Left ventricle myocardium inferior (tissue), 1 donor: ENCODE data around the gene TSHR. TPM values are rescaled to one million over a fixed set of nuclear protein-coding genes. Genes with fewer than 3 reads are reported as not detected.

Experiments
- DNase-seq: peaks from one replicate; pipeline ENCODE4 v3.0.0-alpha.2; 2020
- H3K27ac ChIP-seq: fragments of 200-600 bp; replicated peaks from 2 replicates; pipeline ENCODE4 v1.8.0; 2021
- H3K27me3 ChIP-seq: fragments of 200-600 bp; 2 replicates; pipeline ENCODE4 v1.8.0; 2021; ENCODE audit warnings: low read depth
- H3K36me3 ChIP-seq: fragments of 200-600 bp; 2 replicates; pipeline ENCODE4 v1.8.0; 2021
- H3K4me1 ChIP-seq: fragments of 200-600 bp; 2 replicates; pipeline ENCODE4 v1.8.0; 2021
- H3K4me3 ChIP-seq: fragments of 200-600 bp; 2 replicates; pipeline ENCODE4 v1.8.0; 2021; ENCODE audit warnings: mild to moderate bottlenecking, moderate library complexity
- H3K9me3 ChIP-seq: fragments of 200-600 bp; replicated peaks from 2 replicates; pipeline ENCODE4 v1.8.0; 2021
- intact Hi-C: fragments of 100-400 bp; cut with micrococcal nuclease; formaldehyde crosslinking; loops from one replicate; pipeline ENCODE4 v1.11.0; 2022
- total RNA-seq: library from RNA; stranded (reverse); fragmentation: NEBNext Ultra II Directional; extraction: Animal tissue kit (Norgen Biotek cat#: 25700); gene quantifications from one replicate; pipeline ENCODE4 v1.2.1, GENCODE V29; 2021
- TF ChIP-seq, protein P1 (sequence below): fragments of 200-600 bp; IDR thresholded peaks from 2 replicates; pipeline ENCODE4 v1.8.0; 2021; ENCODE audit warnings: antibody characterized with exemption, mild to moderate bottlenecking, borderline replicate concordance
- donor health status: DM: no; HTN: yes; CAD: no; lungs with severe emphysema.

TSHR gene
- total RNA-seq, 1 donor from 2014 or later, result not detected

DNA sequence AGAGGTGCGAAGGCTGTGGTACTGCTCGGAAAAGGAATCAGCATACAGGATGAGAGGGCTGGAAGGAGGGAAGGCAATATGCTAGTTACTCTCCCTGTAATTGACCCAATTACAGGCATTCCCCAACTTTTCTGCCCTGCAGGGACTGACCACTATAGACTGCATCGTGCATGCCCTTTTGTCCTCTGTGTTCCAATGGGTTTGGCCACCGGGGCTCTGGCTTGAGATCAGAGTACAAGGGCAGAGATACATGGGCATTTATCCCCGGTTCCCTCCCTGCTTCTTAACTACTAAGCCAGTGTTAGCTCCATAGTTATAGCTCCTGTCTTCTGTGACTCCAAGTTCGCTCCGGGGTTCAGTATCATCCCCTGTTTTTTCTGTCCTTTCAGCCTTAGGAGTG is 205.7 kb downstream of the TSHR start:
- no peaks in the 10 kb centered on the region for H3K36me3 ChIP-seq
- no peaks in the 10 kb centered on the region for H3K27me3 ChIP-seq
- no peak overlapping the region for H3K4me3 ChIP-seq
- intact Hi-C loops, result no loop called here
- H3K4me1 ChIP-seq, result no peaks in the 10 kb centered on the region
- H3K9me3 ChIP-seq, result no peaks in the 10 kb centered on the region
- DNase-seq, result no peak
- H3K27ac ChIP-seq, result no peak overlapping the region
- TF ChIP-seq, protein P1, sequence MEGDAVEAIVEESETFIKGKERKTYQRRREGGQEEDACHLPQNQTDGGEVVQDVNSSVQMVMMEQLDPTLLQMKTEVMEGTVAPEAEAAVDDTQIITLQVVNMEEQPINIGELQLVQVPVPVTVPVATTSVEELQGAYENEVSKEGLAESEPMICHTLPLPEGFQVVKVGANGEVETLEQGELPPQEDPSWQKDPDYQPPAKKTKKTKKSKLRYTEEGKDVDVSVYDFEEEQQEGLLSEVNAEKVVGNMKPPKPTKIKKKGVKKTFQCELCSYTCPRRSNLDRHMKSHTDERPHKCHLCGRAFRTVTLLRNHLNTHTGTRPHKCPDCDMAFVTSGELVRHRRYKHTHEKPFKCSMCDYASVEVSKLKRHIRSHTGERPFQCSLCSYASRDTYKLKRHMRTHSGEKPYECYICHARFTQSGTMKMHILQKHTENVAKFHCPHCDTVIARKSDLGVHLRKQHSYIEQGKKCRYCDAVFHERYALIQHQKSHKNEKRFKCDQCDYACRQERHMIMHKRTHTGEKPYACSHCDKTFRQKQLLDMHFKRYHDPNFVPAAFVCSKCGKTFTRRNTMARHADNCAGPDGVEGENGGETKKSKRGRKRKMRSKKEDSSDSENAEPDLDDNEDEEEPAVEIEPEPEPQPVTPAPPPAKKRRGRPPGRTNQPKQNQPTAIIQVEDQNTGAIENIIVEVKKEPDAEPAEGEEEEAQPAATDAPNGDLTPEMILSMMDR, result no peak

DNA sequence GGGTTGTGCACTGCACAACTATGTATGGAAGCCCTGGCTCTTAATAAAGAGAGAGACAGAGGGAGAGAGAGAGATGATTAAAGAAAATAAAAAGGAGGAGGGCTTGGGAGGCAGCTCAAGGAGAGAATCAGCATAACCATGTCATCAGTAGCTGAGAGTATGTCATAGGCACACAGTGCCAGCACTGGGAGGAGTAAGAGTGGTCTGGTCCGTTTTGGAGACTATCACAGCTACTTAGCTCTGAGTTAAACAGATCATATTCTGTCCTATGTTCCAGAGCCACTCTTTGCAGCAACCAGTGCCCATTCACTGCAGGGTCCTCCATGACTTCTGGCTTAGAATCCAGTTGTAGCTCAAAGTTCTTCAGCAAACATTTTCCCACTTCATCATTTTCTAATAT is 206.3 kb downstream of the TSHR start:
- Histone ChIP-seq H3K27me3 (no peaks in the 10 kb centered on the region), H3K36me3 (no peaks in the 10 kb centered on the region), H3K4me1 (no peaks in the 10 kb centered on the region), H3K9me3 (no peaks in the 10 kb centered on the region), H3K27ac (no peak overlapping the region), H3K4me3 (no peak overlapping the region)
- TF ChIP-seq, protein P1, result no peak
- intact Hi-C loops, result no loop called here
- DNase-seq, result no peak

DNA sequence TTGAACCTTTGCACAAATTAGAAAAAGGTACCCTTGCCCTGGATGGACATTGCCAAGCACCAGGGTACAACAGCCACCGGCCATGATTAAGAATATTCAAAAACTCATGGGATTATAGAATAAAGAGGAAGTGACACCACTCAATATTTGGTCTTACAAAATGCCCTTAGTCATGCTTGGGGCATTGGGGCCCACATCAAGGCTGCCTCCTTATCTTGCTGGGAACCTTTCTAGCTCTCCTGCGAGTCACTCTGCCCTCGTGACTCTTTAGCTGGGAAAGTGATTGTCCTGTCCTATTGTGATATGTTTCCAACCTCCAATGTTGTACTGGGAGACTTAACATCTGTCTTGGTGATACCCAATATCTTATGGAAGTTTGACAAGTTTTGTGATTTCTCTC is 207.5 kb downstream of the TSHR start:
- H3K36me3 ChIP-seq, result no peaks in the 10 kb centered on the region
- intact Hi-C loops, result no loop called here
- H3K9me3 ChIP-seq, result no peaks in the 10 kb centered on the region
- no peak for DNase-seq
- TF ChIP-seq, protein P1, result no peak
- H3K27ac ChIP-seq, result no peak overlapping the region
- H3K27me3 ChIP-seq, result no peaks in the 10 kb centered on the region
- H3K4me3 ChIP-seq, result no peak overlapping the region
- H3K4me1 ChIP-seq, result no peaks in the 10 kb centered on the region

- Histone ChIP-seq H3K4me3 (no peak overlapping the region), H3K27me3 (no peaks in the 10 kb centered on the region), H3K4me1 (peaks cover 2% of the 10 kb centered on the region), H3K36me3 (no peaks in the 10 kb centered on the region), H3K9me3 (no peaks in the 10 kb centered on the region), H3K27ac (no peak overlapping the region)
- TF ChIP-seq, protein P1, result peak; percentile 57
- no peak for DNase-seq
- intact Hi-C loops, result no loop called here
Measured at GRCh38 chr14:81164167-81164774, 208.8 kb downstream of the TSHR start.

GRCh38 chr14:81165188-81165587 is 209.8 kb downstream of the TSHR start:
- DNase-seq, result no peak
- Histone ChIP-seq H3K27me3 (no peaks in the 10 kb centered on the region), H3K9me3 (no peaks in the 10 kb centered on the region), H3K36me3 (no peaks in the 10 kb centered on the region), H3K4me1 (peaks cover 11% of the 10 kb centered on the region), H3K4me3 (no peak overlapping the region), H3K27ac (no peak overlapping the region)
- intact Hi-C loops, result no loop called here
- TF ChIP-seq, protein P1, result no peak
